22Rv1 (cell line): Measurements from ENCODE around the gene ZNF821.
A peak's percentile ranks its signal among the peaks of the same experiment; 100 is the strongest.
"Not testable (repeated sequence)": the region's sequence is repeated elsewhere in the genome, so short reads cannot be mapped to it uniquely, and the experiment has no call there.

Source experiments
- H3K27ac ChIP-seq: fragments of 450-650 bp; 2 replicates; pipeline ENCODE4 v1.5.1; 2017
- CTCF ChIP-seq: fragments of 450-650 bp; IDR thresholded peaks from 2 replicates; pipeline ENCODE4 v1.5.1; 2017; ENCODE audit warnings: mild to moderate bottlenecking
- ZFX ChIP-seq: fragments of 450-650 bp; IDR thresholded peaks from 2 replicates; pipeline ENCODE4 v1.6.1; 2017; ENCODE audit warnings: antibody characterized with exemption, borderline replicate concordance

ZNF821 gene

DNA sequence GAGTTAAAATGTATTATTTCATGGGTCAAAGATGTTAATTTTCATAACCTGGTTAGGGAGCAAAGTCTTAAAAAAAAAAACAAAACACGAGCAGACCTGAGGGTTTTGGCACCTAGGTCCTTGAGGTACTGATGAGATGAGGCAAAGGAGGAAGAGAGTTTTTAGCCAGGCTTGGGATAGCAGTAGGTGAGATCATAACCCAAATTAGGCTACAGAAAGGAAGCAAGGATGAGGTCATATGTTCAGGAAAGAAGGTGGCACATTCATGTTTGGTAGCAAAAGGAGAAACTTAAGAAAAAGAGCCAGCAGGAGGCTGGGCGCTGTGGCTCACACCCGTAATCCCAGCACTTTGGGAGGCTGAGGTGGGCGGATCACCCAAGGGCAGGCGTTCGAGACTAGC, 35.4 kb downstream of the ZNF821 start:
- H3K27ac ChIP-seq = no peak overlapping the region
- TF ChIP-seq CTCF (no peak), ZFX (no peak)

DNA sequence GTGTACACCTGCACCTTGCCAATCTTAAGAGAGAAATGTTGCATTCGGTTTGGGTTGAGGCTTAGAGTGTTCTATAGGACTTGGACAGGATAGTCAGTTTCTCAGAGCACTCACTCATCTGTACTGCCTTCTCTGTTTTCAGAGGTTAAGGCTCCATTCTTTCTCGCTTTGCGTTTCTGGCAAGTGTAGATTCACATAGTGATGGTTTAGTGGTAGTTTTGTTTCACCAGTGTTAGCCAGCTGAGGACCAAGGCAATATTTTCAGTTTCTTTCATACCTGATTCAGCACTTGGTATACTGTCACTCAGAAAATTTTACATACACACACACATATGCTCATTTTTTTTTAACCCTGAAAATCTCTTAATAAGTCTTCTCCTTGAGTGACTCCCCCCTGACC, 36.9 kb downstream of the ZNF821 start:
- no peak overlapping the region for H3K27ac ChIP-seq
- TF ChIP-seq CTCF = no peak
- no peak for TF ChIP-seq ZFX

GRCh38 chr16:71846431-71846830, 37.6 kb downstream of the ZNF821 start:
- H3K27ac ChIP-seq = peak overlapping the region; percentile 52; the same call in 1 of the 2 replicates
- no peak for TF ChIP-seq ZFX
- no peak for TF ChIP-seq CTCF

GRCh38 chr16:71845639-71846430, 38.1 kb downstream of the ZNF821 start, which contains the start of gene ATXN1L:
Gene ATXN1L, plus strand, starts transcription at chr16:71845976. Its CDS starts 3,765 bp downstream, at chr16:71849741.
- peak within 1 kb of the TSS; percentile 52 for H3K27ac ChIP-seq
- no peak for TF ChIP-seq CTCF
- TF ChIP-seq ZFX = no peak

DNA sequence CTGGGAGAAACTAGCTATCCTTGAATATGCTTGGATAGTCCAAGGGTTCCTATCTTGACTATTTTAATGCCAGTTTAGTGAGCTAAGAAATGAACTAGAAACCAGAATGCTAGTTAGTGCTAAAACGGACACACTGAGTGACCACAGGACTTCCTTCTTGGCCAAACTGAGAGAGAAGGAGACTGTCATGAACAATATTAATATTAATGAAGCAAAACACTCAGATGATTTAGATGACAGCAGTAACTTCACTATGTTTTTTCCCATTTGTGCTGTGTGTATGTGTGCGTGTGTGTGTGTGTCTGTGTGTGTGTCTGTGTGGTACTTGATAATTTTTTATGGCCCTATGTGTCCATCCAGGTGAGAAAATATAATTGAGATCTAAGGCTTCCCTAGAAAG, 40.4 kb downstream of the ZNF821 start:
- no peak overlapping the region for H3K27ac ChIP-seq
- no peak for TF ChIP-seq ZFX

DNA sequence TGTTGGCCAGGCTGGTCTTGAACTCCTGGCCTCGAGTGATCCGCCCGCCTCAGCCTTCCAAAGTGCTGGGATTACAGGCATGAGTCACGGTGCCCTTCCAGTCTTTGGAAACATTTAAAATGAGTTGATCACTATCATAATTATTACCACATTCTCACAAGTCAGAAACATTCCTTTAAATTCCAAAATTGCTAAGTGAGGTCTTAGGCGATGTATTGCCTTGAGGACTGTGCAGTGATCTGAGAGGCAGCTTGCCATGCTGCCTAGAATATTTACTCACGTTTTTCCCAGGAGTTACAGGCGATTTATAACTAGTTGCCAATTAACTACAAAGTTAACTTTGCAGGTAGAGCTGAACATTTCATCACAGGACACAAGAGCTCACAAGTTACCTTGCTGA, 43.9 kb downstream of the ZNF821 start:
- TF ChIP-seq ZFX (no peak), CTCF (no peak)
- H3K27ac ChIP-seq = no peak overlapping the region

DNA sequence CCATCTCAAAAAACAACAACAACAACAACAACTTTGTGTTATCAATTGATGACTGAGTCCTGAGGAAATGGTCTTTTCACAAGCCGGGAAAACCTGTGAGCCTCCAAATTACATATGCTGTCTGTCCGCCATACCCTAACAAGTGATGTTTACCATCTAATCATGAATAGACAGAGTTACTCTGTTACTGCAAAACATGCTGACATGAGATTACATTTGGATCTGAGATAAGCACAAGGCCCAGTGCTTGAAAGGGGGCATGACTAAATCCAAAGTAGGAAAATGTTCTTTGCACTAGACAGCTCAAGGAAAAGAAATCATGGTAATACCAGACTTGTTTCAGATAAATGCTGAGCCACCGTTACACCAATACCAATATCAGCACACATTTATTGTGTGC, 46.8 kb downstream of the ZNF821 start:
- no peak overlapping the region for H3K27ac ChIP-seq
- no peak for TF ChIP-seq ZFX
- no peak for TF ChIP-seq CTCF

- H3K27ac ChIP-seq = no peak overlapping the region
- TF ChIP-seq CTCF (no peak), ZFX (no peak)
Observed at GRCh38 chr16:71834291-71834690, 49.7 kb downstream of the ZNF821 start.

GRCh38 chr16:71832112-71832511, 51.9 kb downstream of the ZNF821 start:
- H3K27ac ChIP-seq = not testable (repeated sequence)

- not testable (repeated sequence) for H3K27ac ChIP-seq
Observed at GRCh38 chr16:71831698-71832097, 52.3 kb downstream of the ZNF821 start.
